ENCODE data around the gene ATP6V0E1. TPM values are rescaled to one million over a fixed set of nuclear protein-coding genes. Genes with fewer than 3 reads are reported as not detected.

The ATP6V0E1 gene
- total RNA-seq, 1 donor from 2014 or later = 147 TPM

DNA sequence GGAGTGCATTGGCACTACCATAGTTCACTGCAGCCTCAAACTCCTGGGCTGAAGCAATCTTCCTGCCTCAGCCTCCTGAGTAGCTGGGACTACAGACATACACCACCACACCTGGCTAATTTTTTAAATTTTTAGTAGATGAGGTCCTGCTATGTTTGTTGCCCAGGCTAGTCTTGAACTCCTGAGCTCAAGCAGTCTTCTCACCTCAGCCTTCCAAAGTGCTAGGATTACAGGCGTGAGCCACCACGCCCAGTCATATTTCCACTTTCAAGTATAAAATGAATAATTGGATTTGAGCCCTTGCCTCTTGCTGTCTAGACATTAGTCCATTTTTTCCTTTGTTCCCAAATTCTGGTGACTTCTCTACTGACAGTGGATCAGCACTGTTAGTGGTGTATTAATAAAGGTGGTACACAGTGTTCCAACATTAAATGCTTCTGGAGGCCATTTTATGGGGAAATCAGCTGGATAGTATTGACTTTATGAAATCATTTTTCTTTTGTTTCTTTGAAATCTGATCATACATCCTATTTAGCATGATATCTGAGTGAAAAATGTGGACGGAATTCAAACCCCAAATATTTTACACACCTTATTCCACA lies 15.9 kb downstream of the ATP6V0E1 start:
- H3K9me3 Mint-ChIP-seq (ENCODE audit: unreplicated experiment) = no peaks in the 10 kb centered on the region
- peaks cover 3% of the 10 kb centered on the region for H3K36me3 Mint-ChIP-seq (ENCODE audit: low read depth, unreplicated experiment)
- no peak for DNase-seq (ENCODE audit: low spot score)

GRCh38 chr5:172999974-173000373 lies 16.4 kb downstream of the ATP6V0E1 start:
- Mint-ChIP-seq H3K9me3 (ENCODE audit: unreplicated experiment) (no peaks in the 10 kb centered on the region), H3K4me1 (ENCODE audit: unreplicated experiment) (peaks cover 11% of the 10 kb centered on the region), H3K36me3 (ENCODE audit: low read depth, unreplicated experiment) (peaks cover 3% of the 10 kb centered on the region), H3K4me3 (ENCODE audit: unreplicated experiment) (no peak overlapping the region), H3K27ac (ENCODE audit: unreplicated experiment) (no peak overlapping the region), H3K27me3 (ENCODE audit: unreplicated experiment) (peaks cover 2% of the 10 kb centered on the region)
- TF ChIP-seq, protein P1, sequence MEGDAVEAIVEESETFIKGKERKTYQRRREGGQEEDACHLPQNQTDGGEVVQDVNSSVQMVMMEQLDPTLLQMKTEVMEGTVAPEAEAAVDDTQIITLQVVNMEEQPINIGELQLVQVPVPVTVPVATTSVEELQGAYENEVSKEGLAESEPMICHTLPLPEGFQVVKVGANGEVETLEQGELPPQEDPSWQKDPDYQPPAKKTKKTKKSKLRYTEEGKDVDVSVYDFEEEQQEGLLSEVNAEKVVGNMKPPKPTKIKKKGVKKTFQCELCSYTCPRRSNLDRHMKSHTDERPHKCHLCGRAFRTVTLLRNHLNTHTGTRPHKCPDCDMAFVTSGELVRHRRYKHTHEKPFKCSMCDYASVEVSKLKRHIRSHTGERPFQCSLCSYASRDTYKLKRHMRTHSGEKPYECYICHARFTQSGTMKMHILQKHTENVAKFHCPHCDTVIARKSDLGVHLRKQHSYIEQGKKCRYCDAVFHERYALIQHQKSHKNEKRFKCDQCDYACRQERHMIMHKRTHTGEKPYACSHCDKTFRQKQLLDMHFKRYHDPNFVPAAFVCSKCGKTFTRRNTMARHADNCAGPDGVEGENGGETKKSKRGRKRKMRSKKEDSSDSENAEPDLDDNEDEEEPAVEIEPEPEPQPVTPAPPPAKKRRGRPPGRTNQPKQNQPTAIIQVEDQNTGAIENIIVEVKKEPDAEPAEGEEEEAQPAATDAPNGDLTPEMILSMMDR (IDR thresholded peaks at IDR 0.05; ENCODE audit: unreplicated experiment) = no peak
- no peak for DNase-seq (ENCODE audit: low spot score)

More for the DNA sequence above, 15.9 kb downstream of the ATP6V0E1 start:
- peaks cover 11% of the 10 kb centered on the region for H3K4me1 Mint-ChIP-seq (ENCODE audit: unreplicated experiment)
- H3K4me3 Mint-ChIP-seq (ENCODE audit: unreplicated experiment) = no peak overlapping the region
- TF ChIP-seq, protein P1 (IDR thresholded peaks at IDR 0.05; ENCODE audit: unreplicated experiment) = no peak
- H3K27ac Mint-ChIP-seq (ENCODE audit: unreplicated experiment) = no peak overlapping the region
- peaks cover 2% of the 10 kb centered on the region for H3K27me3 Mint-ChIP-seq (ENCODE audit: unreplicated experiment)

DNA sequence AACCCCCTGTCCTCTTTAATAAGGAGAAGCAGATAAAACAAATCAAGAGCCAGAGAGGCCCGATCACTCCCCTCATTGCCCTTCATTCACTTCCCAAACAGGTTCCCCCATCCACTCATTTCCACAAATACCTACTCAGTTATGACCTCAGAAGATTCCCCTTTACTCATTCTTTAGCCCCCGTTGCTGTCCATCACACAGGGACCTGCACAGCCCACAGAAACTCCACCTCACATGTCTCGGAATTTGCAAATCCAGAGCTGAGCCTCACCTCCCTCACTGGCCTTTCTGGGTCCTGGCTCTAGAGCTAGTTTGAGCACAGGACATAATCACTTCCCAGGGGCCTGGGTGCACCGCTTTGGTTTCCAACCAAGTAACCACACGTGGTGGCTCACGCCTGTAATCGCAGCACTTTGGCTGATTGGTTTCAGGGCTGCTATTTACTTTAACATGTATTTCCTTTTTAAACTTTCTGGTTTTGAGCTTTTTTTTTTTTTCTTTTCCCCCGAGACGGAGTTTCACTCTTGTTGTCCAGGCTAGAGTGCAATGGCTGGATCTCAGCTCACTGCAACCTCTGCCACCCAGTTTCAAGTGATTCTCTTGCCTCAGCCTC lies 17.8 kb downstream of the ATP6V0E1 start:
- no peak overlapping the region for H3K4me3 Mint-ChIP-seq (ENCODE audit: unreplicated experiment)
- H3K27me3 Mint-ChIP-seq (ENCODE audit: unreplicated experiment) = peaks cover 2% of the 10 kb centered on the region
- DNase-seq (ENCODE audit: low spot score) = no peak
- H3K4me1 Mint-ChIP-seq (ENCODE audit: unreplicated experiment) = peaks cover 11% of the 10 kb centered on the region
- no peak overlapping the region for H3K27ac Mint-ChIP-seq (ENCODE audit: unreplicated experiment)
- no peaks in the 10 kb centered on the region for H3K9me3 Mint-ChIP-seq (ENCODE audit: unreplicated experiment)
- TF ChIP-seq, protein P1 (IDR thresholded peaks at IDR 0.05; ENCODE audit: unreplicated experiment) = no peak
- peaks cover 3% of the 10 kb centered on the region for H3K36me3 Mint-ChIP-seq (ENCODE audit: low read depth, unreplicated experiment)

GRCh38 chr5:173003360-173003759 lies 19.8 kb downstream of the ATP6V0E1 start:
- TF ChIP-seq, protein P1 (IDR thresholded peaks at IDR 0.05; ENCODE audit: unreplicated experiment) = no peak
- no peak overlapping the region for H3K27ac Mint-ChIP-seq (ENCODE audit: unreplicated experiment)
- peaks cover 2% of the 10 kb centered on the region for H3K27me3 Mint-ChIP-seq (ENCODE audit: unreplicated experiment)
- no peak for DNase-seq (ENCODE audit: low spot score)
- no peaks in the 10 kb centered on the region for H3K36me3 Mint-ChIP-seq (ENCODE audit: low read depth, unreplicated experiment)
- no peaks in the 10 kb centered on the region for H3K9me3 Mint-ChIP-seq (ENCODE audit: unreplicated experiment)
- H3K4me1 Mint-ChIP-seq (ENCODE audit: unreplicated experiment) = peaks cover 11% of the 10 kb centered on the region
- H3K4me3 Mint-ChIP-seq (ENCODE audit: unreplicated experiment) = no peak overlapping the region

DNA sequence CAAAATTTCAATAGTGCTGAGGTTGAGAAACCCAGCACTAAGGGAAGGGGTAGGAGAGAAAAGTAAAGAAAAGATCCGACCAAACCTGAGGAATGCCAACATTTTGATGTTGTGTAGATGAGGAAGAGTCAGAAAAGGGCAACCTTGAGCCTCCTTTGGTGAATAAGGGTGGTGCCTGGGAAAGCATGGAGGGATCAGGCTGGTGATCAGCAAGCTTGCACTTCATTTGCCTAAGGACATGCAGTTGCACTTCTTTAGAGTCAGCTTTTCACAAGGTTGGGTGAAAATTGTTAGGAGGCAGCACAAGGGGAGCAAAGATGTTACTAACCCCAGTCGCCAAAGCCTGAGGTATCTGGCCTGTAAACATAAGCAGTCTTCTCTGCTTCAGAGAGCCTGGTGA lies 20.4 kb downstream of the ATP6V0E1 start:
- Mint-ChIP-seq H3K9me3 (ENCODE audit: unreplicated experiment) (no peaks in the 10 kb centered on the region), H3K4me1 (ENCODE audit: unreplicated experiment) (peaks cover 11% of the 10 kb centered on the region), H3K27me3 (ENCODE audit: unreplicated experiment) (peaks cover 2% of the 10 kb centered on the region), H3K36me3 (ENCODE audit: low read depth, unreplicated experiment) (no peaks in the 10 kb centered on the region), H3K4me3 (ENCODE audit: unreplicated experiment) (no peak overlapping the region), H3K27ac (ENCODE audit: unreplicated experiment) (no peak overlapping the region)
- DNase-seq (ENCODE audit: low spot score) = no peak
- TF ChIP-seq, protein P1 (IDR thresholded peaks at IDR 0.05; ENCODE audit: unreplicated experiment) = no peak
